GM20000 (cell line): ENCODE measurements around the gene CORIN.
"Not testable (repeated sequence)": the region's sequence is repeated elsewhere in the genome, so short reads cannot be mapped to it uniquely, and the experiment has no call there.

Experiments
- DNase-seq: peaks from one replicate; pipeline ENCODE4 v3.0.0; 2012; ENCODE audit warnings: low spot score
- TF ChIP-seq, protein P1 (sequence below): IDR thresholded peaks from 2 replicates; pipeline ENCODE4 v1.5.1; 2012; ENCODE audit warnings: mild to moderate bottlenecking, control low read depth; ENCODE audit errors: extremely low read depth, missing control alignments

CORIN gene

DNA sequence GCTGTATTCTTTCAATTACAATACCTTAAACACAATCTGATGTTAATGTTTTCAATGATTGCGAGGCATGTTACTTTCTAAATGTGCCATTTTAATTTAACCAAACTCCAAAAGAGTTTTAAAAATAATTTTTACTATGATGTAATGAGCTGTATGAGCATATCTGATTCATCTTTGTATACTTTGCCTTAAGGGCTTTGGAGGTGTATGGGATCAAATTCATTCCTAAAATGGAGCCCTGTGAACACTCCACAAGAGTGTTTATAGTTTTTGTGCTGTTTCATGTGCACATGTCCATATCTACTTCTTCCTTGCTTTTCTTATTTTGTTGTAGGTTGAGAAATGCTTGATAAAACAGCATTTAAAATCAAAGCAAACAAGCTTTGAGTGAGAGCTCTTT is 270.4 kb downstream of the CORIN start:
- TF ChIP-seq, protein P1, sequence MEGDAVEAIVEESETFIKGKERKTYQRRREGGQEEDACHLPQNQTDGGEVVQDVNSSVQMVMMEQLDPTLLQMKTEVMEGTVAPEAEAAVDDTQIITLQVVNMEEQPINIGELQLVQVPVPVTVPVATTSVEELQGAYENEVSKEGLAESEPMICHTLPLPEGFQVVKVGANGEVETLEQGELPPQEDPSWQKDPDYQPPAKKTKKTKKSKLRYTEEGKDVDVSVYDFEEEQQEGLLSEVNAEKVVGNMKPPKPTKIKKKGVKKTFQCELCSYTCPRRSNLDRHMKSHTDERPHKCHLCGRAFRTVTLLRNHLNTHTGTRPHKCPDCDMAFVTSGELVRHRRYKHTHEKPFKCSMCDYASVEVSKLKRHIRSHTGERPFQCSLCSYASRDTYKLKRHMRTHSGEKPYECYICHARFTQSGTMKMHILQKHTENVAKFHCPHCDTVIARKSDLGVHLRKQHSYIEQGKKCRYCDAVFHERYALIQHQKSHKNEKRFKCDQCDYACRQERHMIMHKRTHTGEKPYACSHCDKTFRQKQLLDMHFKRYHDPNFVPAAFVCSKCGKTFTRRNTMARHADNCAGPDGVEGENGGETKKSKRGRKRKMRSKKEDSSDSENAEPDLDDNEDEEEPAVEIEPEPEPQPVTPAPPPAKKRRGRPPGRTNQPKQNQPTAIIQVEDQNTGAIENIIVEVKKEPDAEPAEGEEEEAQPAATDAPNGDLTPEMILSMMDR = no peak

DNA sequence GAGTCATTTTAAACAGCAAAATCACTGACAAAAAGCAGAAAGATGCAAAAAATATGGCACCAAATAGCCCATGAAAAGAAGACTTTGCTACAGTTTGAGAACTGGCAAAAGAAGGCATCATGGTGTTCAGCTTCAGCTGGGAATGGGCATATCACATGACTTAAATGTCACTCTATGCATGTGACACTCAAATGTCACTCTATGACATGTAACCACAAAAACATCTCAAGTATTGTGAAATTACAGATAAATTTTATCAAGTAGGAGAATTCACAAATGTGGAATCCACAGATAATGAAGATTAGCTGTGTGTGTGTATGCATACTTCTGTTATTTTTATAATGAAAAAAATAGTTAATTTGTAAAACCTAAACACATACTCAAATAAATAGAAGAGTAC is 270.9 kb downstream of the CORIN start:
- DNase-seq = no peak
- TF ChIP-seq, protein P1 = no peak

More for the DNA sequence above, 270.4 kb downstream of the CORIN start:
- DNase-seq = no peak

DNA sequence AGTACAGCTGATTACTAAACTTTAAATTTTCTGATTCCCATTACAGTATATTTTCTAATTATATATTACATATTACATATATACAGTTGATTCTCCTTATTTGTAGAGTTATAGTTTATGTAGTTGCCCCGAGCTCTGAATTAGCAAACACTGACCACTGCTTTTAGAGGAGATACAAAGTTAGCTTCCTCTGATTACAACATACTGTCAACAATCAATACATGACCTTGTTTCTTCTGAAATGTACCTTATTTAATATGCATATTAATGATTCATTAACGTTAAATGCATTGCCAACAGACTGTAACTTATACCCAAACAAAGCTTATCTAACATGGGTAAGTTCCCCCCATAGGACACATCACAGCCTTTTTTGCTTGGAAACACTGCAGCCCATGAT is 271.3 kb downstream of the CORIN start:
- DNase-seq = no peak
- TF ChIP-seq, protein P1 = no peak

DNA sequence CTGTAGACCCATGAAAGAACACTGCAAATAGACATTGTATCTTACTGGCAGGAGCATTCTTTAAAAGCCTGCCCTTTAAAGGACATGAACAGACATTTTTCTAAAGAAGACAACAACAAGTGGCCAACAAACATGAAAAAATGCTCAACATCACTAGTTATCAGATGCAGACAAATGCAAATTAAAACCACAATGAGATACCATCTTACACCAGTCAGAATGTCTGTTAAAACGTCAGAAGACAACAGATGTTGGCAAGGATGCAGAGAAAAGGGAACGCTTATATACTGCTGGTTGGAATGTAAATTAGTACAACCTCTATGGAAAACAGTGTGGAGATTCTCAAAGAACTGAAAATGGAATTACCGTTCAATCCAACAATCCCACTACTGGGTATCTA is 275.6 kb downstream of the CORIN start:
- TF ChIP-seq, protein P1 = no peak
- DNase-seq = no peak

DNA sequence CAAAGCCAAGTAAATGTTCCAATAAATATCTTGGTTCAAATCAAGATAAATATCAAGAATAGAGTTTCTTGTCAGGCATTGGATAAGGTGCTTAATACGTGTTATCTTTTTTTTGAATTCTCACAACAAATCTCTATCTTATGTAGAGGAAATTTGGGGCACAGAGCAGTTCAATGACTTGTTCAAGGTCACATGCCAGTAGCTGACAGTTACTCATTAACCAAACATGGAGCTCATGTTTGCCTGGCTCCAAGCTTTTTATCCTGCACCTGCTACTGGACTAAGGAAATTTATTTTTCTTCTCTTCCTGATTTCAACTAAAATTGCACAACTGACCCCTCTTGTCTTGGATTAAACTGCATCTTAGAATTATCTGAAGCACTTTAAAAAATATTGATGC is 276.5 kb downstream of the CORIN start:
- DNase-seq = no peak
- TF ChIP-seq, protein P1 = no peak

DNA sequence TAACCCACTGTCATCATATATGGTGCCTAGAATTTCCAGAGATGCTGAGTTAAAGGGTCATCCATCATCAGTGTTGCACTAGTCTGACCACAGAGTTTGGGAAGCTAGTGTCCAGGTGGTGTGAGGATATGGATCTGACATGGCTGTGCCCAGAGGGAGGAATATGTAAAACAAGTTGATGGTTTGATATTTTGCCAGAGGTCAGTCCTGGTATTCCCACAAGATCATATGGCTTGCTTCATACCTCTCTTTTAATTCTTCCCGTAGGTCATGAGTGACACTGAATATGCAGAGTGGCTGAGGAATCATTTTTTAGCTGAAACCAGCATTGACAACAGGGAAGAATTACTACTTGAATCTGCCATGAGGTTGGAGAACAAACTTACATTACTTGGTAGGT is 277.2 kb downstream of the CORIN start:
- TF ChIP-seq, protein P1 = no peak

DNA sequence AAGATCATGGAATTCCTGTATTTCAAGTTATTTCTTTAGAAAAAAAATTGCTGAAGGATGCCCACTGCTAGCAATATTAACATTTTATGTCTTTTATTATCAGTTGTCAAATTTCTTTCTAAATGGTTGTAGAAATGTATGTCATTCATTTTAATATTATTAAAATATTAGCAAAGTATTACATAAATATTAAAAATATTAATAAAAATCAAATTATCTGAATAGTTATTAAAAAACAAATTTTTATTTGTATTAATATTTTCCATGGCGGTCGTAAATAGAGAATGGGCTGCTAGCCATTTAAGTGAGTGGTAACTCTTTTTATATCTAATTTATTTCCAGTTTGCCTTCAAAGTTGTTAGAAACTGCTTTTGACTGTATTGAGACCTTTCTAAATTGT is 280.6 kb downstream of the CORIN start:
- DNase-seq = no peak
- TF ChIP-seq, protein P1 = no peak

More for the DNA sequence above, 277.2 kb downstream of the CORIN start:
- DNase-seq = no peak

DNA sequence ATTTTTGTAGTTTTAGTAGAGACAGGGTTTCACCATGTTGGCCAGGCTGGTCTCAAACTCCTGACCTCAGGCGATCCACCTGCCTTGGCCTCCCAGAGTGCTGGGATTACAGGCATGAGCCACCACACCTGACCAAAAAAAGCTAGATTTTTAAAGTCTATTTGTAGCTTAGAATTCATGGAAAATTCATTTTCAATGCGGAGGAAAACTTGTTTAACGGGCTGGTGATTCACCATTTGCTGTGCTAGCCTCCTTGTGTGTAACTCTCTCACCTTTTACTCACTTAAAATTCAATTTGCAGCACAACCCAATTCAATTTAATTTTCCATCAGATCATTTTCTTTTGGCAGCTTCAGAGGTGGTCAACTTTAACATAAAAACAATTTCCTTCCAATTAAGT is 281.9 kb downstream of the CORIN start:
- DNase-seq = not testable (repeated sequence)
